HepG2 (cell line): Measurements from ENCODE around the gene ZNF77. TPM values are rescaled to one million over a fixed set of nuclear protein-coding genes. Genes with fewer than 3 reads are reported as not detected.
A peak's percentile ranks its signal among the peaks of the same experiment; 100 is the strongest.

ENCODE experiments used
- CSRNP1 ChIP-seq: sonication (generic); formaldehyde crosslinking; IDR thresholded peaks from 2 replicates; pipeline ENCODE4 v1.8.1; 2023; ENCODE audit warnings: mild to moderate bottlenecking, missing genetic modification reagents
- FOXA3 ChIP-seq: IDR thresholded peaks from 2 replicates; pipeline ENCODE4 v1.6.1; 2016; ENCODE audit warnings: missing genetic modification reagents, missing compliant biosample characterization
- HINFP ChIP-seq: sonication (generic); formaldehyde crosslinking; IDR thresholded peaks from 2 replicates; pipeline ENCODE4 v1.4.0; 2020; ENCODE audit warnings: low read depth, mild to moderate bottlenecking, missing genetic modification reagents
- IRF9 ChIP-seq: sonication (generic); formaldehyde crosslinking; IDR thresholded peaks from 2 replicates; pipeline ENCODE4 v1.8.0; 2022; ENCODE audit warnings: missing genetic modification reagents, mild to moderate bottlenecking, borderline replicate concordance
- RFX1 ChIP-seq: fragments of 450-650 bp; IDR thresholded peaks from 2 replicates; pipeline ENCODE4 v1.6.1; 2017
- RFX3 ChIP-seq: IDR thresholded peaks from 2 replicates; pipeline ENCODE4 v1.6.1; 2016; ENCODE audit warnings: missing biosample characterization, missing genetic modification reagents
- SAP130 ChIP-seq: IDR thresholded peaks from 2 replicates; pipeline ENCODE4 v1.6.1; 2016; ENCODE audit warnings: low read depth
- ZBTB37 ChIP-seq: sonication (generic); formaldehyde crosslinking; IDR thresholded peaks from 2 replicates; pipeline ENCODE4 v1.4.0; 2020; ENCODE audit warnings: mild to moderate bottlenecking, missing genetic modification reagents
- ZFP41 ChIP-seq: sonication (generic); formaldehyde crosslinking; IDR thresholded peaks from 2 replicates; pipeline ENCODE4 v1.4.0; 2020; ENCODE audit warnings: mild to moderate bottlenecking, missing genetic modification reagents, borderline replicate concordance
- ZNF296 ChIP-seq: sonication (generic); formaldehyde crosslinking; conservative IDR thresholded peaks from 2 replicates; pipeline ENCODE4 v1.5.0; 2020; ENCODE audit warnings: mild to moderate bottlenecking, missing genetic modification reagents
- ZNF552 ChIP-seq: sonication (generic); formaldehyde crosslinking; IDR thresholded peaks from 2 replicates; pipeline ENCODE4 v1.9.0; 2022; ENCODE audit warnings: missing genetic modification reagents, mild to moderate bottlenecking, borderline replicate concordance
- ZNF570 ChIP-seq: sonication (generic); formaldehyde crosslinking; IDR thresholded peaks from 2 replicates; pipeline ENCODE4 v1.4.0; 2020; ENCODE audit warnings: mild to moderate bottlenecking, missing genetic modification reagents, borderline replicate concordance
- polyA plus RNA-seq, 8 experiments: library from polyadenylated mRNA; depleted of rRNA in 3 of 8; stranded (reverse) in 7 of 8; unstranded in 1 of 8; fragments of >200 nt; fragmentation: Illumina TruSeq in 4 of 8; extraction: Trizol in 4 of 8; gene quantifications; 2 replicates each; pipeline versions ENCODE4 v1.2.1 to v1.2.3, GENCODE V29; 2011 to 2016; ENCODE audit warnings: low read depth in 4 of 8, missing spikeins in 1 of 8, mixed read lengths in 1 of 8; ENCODE audit not compliant: insufficient read depth in 1 of 8
- total RNA-seq, 5 experiments: library from RNA; depleted of rRNA; stranded (reverse); fragments of >200 nt; fragmentation: Illumina TruSeq; extraction: Trizol; gene quantifications; 2 replicates each; pipeline ENCODE4 v1.2.3, GENCODE V29; 2016; ENCODE audit warnings: low read depth in 1 of 5
- TF ChIP-seq, protein P1 (sequence below): sonication (generic); formaldehyde crosslinking; IDR thresholded peaks from 2 replicates; pipeline ENCODE4 v1.4.0; 2020; ENCODE audit warnings: mild to moderate bottlenecking, missing genetic modification reagents, borderline replicate concordance
- TF ChIP-seq, protein P2 (sequence below), 2 experiments: sonication (generic) in 1 of 2; formaldehyde crosslinking in 1 of 2; IDR thresholded peaks; 2 replicates each; pipeline versions ENCODE4 v1.5.1 to v1.6.1; 2011 to 2020; ENCODE audit warnings: borderline replicate concordance in 1 of 2, low read depth in 1 of 2, low read length in 1 of 2, mild to moderate bottlenecking in 1 of 2, missing genetic modification reagents in 1 of 2, moderate library complexity in 1 of 2

The ZNF77 gene
- total and polyA plus RNA-seq, 2 of the 13 experiments (the other 11 are each of a cell fraction or from before 2014, with no cell fraction given), result 7.1 to 11.5 TPM

- TF ChIP-seq IRF9 (no peak), ZNF296 (CRISPR knock-in tag) (no peak), RFX1 (peak; percentile 61), CSRNP1 (CRISPR knock-in tag) (no peak), ZNF552 (CRISPR knock-in tag) (no peak), FOXA3 (CRISPR knock-in tag) (peak; percentile 45; the same call in 1 of the 2 replicates), ZNF570 (CRISPR knock-in tag) (no peak), HINFP (CRISPR knock-in tag) (no peak), ZFP41 (CRISPR knock-in tag) (no peak), RFX3 (CRISPR knock-in tag) (peak; percentile 69), SAP130 (peak; percentile 10; the same call in 1 of the 2 replicates), ZBTB37 (CRISPR knock-in tag) (no peak)
- TF ChIP-seq, protein P1, sequence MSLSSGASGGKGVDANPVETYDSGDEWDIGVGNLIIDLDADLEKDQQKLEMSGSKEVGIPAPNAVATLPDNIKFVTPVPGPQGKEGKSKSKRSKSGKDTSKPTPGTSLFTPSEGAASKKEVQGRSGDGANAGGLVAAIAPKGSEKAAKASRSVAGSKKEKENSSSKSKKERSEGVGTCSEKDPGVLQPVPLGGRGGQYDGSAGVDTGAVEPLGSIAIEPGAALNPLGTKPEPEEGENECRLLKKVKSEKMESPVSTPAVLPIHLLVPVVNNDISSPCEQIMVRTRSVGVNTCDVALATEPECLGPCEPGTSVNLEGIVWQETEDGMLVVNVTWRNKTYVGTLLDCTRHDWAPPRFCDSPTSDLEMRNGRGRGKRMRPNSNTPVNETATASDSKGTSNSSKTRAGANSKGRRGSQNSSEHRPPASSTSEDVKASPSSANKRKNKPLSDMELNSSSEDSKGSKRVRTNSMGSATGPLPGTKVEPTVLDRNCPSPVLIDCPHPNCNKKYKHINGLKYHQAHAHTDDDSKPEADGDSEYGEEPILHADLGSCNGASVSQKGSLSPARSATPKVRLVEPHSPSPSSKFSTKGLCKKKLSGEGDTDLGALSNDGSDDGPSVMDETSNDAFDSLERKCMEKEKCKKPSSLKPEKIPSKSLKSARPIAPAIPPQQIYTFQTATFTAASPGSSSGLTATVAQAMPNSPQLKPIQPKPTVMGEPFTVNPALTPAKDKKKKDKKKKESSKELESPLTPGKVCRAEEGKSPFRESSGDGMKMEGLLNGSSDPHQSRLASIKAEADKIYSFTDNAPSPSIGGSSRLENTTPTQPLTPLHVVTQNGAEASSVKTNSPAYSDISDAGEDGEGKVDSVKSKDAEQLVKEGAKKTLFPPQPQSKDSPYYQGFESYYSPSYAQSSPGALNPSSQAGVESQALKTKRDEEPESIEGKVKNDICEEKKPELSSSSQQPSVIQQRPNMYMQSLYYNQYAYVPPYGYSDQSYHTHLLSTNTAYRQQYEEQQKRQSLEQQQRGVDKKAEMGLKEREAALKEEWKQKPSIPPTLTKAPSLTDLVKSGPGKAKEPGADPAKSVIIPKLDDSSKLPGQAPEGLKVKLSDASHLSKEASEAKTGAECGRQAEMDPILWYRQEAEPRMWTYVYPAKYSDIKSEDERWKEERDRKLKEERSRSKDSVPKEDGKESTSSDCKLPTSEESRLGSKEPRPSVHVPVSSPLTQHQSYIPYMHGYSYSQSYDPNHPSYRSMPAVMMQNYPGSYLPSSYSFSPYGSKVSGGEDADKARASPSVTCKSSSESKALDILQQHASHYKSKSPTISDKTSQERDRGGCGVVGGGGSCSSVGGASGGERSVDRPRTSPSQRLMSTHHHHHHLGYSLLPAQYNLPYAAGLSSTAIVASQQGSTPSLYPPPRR (CRISPR knock-in tag), result no peak
- TF ChIP-seq, protein P2, sequence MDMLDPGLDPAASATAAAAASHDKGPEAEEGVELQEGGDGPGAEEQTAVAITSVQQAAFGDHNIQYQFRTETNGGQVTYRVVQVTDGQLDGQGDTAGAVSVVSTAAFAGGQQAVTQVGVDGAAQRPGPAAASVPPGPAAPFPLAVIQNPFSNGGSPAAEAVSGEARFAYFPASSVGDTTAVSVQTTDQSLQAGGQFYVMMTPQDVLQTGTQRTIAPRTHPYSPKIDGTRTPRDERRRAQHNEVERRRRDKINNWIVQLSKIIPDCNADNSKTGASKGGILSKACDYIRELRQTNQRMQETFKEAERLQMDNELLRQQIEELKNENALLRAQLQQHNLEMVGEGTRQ (IDR thresholded peaks at IDR 0.05; ENCODE audit: low read depth, low read length), result no peak
- TF ChIP-seq, protein P2 (CRISPR knock-in tag; IDR thresholded peaks at IDR 0.05; ENCODE audit: borderline replicate concordance), result no peak
These were observed 42.3 kb upstream of the ZNF77 start (continued) for GRCh38 chr19:2986951-2987524.
